Testis (tissue), 3 donors: Measurements from ENCODE around the gene KRT28. TPM values are rescaled to one million over a fixed set of nuclear protein-coding genes. Genes with fewer than 3 reads are reported as not detected.

Experiments used
- DNase-seq: peaks from one replicate; pipeline ENCODE4 v3.0.0-alpha.2; 2019
- H3K27ac ChIP-seq, 2 donors: fragments of 200-600 bp; sonication (generic); one replicate each; pipeline ENCODE4 v1.5.1; 2019
- H3K27me3 ChIP-seq: fragments of 200-600 bp; sonication (generic); one replicate; pipeline ENCODE4 v1.5.1; 2019
- H3K36me3 ChIP-seq: fragments of 200-600 bp; sonication (generic); one replicate; pipeline ENCODE4 v1.5.1; 2017; ENCODE audit warnings: low read depth; ENCODE audit errors: missing control alignments
- H3K4me1 ChIP-seq: fragments of 200-600 bp; sonication (generic); one replicate; pipeline ENCODE4 v1.5.1; 2019
- H3K4me3 ChIP-seq, 2 donors: fragments of 200-600 bp; sonication (generic); one replicate each; pipeline ENCODE4 v1.5.1; 2017 to 2019
- H3K9me3 ChIP-seq: fragments of 200-600 bp; sonication (generic); one replicate; pipeline ENCODE4 v1.5.1; 2017
- CTCF ChIP-seq, 3 experiments: fragments of 450-650 bp in 2 of 3; fragments of 200-600 bp in 1 of 3; sonication (generic) in 1 of 3; IDR thresholded peaks; one replicate each; pipeline ENCODE4 v1.5.1; 2016 to 2019; ENCODE audit warnings: antibody characterized with exemption in 3 of 3, mild to moderate bottlenecking in 2 of 3, moderate library complexity in 1 of 3
- POLR2A ChIP-seq: fragments of 450-650 bp; IDR thresholded peaks from one replicate; pipeline ENCODE4 v1.6.1; 2017; ENCODE audit warnings: antibody characterized with exemption, mild to moderate bottlenecking, moderate library complexity
- WGBS, 2 donors: methylation state at CpG; one replicate each; pipeline ENCODE4 v1.1.5; 2018; 5-methylcytosine and 5-hydroxymethylcytosine counted together
- intact Hi-C: fragments of 100-400 bp; cut with DNase I; formaldehyde crosslinking; loops from one replicate; pipeline ENCODE4 v1.15.1; 2023; ENCODE audit warnings: low total_unique reads
- polyA plus RNA-seq: library from polyadenylated mRNA; stranded (reverse); fragments of 350-450 nt; fragmentation: Illumina TruSeq; extraction: RNeasy Lipid Tissue Mini Kit (QIAGEN cat#74804); gene quantifications from one replicate; pipeline ENCODE4 v1.2.3, GENCODE V29; 2014; ENCODE audit warnings: low read depth, low replicate concordance; ENCODE audit not compliant: insufficient read depth
- total RNA-seq, 2 donors: library from RNA; depleted of rRNA; stranded (reverse); fragments of >200 nt; gene quantifications; one replicate each; pipeline ENCODE4 v1.2.3, GENCODE V29; 2016

Gene KRT28
- total and polyA plus RNA-seq, 3 donors from 2014 or later = 0.37 to 0.87 (median 0.43) TPM

- no peak overlapping the region for H3K4me3 ChIP-seq
- WGBS, 2 donors = 69 to 79% methylated on average over 3 of the region's 3 CpGs
- no peaks in the 10 kb centered on the region for H3K9me3 ChIP-seq
- no peak overlapping the region for H3K27ac ChIP-seq
- H3K36me3 ChIP-seq = no peaks in the 10 kb centered on the region
- no peak for DNase-seq
- TF ChIP-seq POLR2A = no peak
- intact Hi-C loops = no loop called here
- H3K27me3 ChIP-seq = no peaks in the 10 kb centered on the region
- peaks cover 8% of the 10 kb centered on the region for H3K4me1 ChIP-seq
These were observed 43.5 kb upstream of the KRT28 start for GRCh38 chr17:40843242-40843641.

DNA sequence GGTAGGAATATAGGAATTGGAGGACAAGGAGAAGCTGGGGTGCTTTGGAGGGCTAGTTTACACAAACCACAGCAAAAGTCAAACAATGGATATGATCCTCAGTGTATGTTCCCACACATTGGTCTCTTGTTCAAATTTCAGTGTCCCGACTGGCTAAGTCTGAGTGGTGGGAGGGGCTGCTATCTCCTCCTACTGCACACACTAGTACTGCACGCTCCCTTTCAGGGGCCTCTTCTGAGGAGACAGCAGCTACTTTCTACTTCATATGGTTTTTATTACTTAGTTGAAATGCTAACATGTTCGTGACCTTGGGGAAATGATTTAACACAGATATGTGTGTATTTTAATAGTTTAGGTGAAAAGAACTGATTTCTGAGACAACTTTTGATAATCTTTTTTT lies 41.5 kb upstream of the KRT28 start:
- Histone ChIP-seq H3K27me3 (no peaks in the 10 kb centered on the region), H3K9me3 (no peaks in the 10 kb centered on the region), H3K36me3 (no peaks in the 10 kb centered on the region), H3K4me1 (peaks cover 8% of the 10 kb centered on the region), H3K27ac (no peak overlapping the region), H3K4me3 (no peak overlapping the region)
- WGBS, 2 donors = 63 to 70% methylated on average over 3 of the region's 3 CpGs
- no peak for TF ChIP-seq POLR2A
- TF ChIP-seq CTCF (IDR thresholded peaks at IDR 0.05) = no peak
- intact Hi-C loops = no loop called here
- no peak for DNase-seq

DNA sequence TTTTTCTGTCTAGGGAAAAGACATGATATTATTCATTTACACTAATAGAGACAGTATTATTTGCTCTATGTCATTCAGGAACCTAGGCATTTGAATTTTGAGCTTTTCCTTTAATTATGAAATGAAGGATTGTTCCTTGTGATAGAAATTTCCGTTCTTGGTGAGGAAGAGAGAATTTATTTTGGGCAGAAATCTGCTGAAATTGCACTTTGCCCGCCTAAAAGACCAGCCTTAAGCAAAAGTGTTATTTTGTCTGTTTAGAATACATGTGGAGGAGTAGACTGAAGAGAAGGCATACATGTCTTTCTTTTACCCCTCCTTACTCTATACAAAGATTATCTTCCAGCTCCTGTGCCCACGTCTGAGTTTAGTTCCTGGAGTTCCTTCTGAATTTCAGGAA lies 39.4 kb upstream of the KRT28 start:
- H3K4me3 ChIP-seq = no peak overlapping the region
- intact Hi-C loops = no loop called here
- 81 to 87% methylated on average over 3 of the region's 3 CpGs for WGBS, 2 donors
- H3K4me1 ChIP-seq = peaks cover 4% of the 10 kb centered on the region
- no peaks in the 10 kb centered on the region for H3K36me3 ChIP-seq
- TF ChIP-seq CTCF (IDR thresholded peaks at IDR 0.05) (no peak), POLR2A (no peak)
- H3K27ac ChIP-seq = no peak overlapping the region
- H3K9me3 ChIP-seq = no peaks in the 10 kb centered on the region
- no peaks in the 10 kb centered on the region for H3K27me3 ChIP-seq
- no peak for DNase-seq

DNA sequence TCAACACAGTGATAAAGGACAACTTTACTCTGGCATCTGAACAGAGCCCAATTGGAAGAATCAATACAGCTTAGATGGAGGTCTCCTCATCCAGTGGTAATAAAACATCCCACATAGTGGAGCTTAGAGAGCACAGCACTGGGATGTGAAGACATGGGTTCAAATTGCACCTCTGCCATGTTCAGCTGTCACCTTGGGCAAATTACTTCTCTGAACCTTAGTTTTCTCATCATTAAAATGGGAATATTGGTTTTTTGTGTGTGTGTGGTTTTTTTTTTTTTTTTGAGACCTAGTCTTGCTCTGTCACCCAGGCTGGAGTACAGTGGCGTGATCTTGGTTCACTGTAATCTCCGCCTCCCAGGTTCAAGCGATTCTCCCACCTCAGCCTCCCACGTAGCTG lies 36.3 kb upstream of the KRT28 start:
- Histone ChIP-seq H3K9me3 (no peaks in the 10 kb centered on the region), H3K36me3 (no peaks in the 10 kb centered on the region), H3K27ac (no peak overlapping the region), H3K4me1 (peaks cover 8% of the 10 kb centered on the region), H3K27me3 (no peaks in the 10 kb centered on the region), H3K4me3 (no peak overlapping the region)
- intact Hi-C loops = no loop called here
- 92% methylated on average over 4 of the region's 4 CpGs for WGBS, 2 donors
- no peak for TF ChIP-seq CTCF (IDR thresholded peaks at IDR 0.05)
- TF ChIP-seq POLR2A = no peak
- DNase-seq = no peak

- no peak for DNase-seq
- Histone ChIP-seq H3K27ac (no peak overlapping the region), H3K9me3 (no peaks in the 10 kb centered on the region), H3K36me3 (no peaks in the 10 kb centered on the region), H3K27me3 (no peaks in the 10 kb centered on the region), H3K4me1 (peaks cover 13% of the 10 kb centered on the region), H3K4me3 (no peak overlapping the region)
- intact Hi-C loops = no loop called here
- no peak for TF ChIP-seq CTCF (IDR thresholded peaks at IDR 0.05)
- TF ChIP-seq POLR2A = no peak
These were observed 34.1 kb upstream of the KRT28 start for GRCh38 chr17:40833882-40834281.
